ENCODE data around the gene CACNG4.

The CACNG4 gene

GRCh38 chr17:67066717-67067116 lies 102.2 kb downstream of the CACNG4 start:
- DNase-seq (ENCODE audit: low spot score) = no peak

DNA sequence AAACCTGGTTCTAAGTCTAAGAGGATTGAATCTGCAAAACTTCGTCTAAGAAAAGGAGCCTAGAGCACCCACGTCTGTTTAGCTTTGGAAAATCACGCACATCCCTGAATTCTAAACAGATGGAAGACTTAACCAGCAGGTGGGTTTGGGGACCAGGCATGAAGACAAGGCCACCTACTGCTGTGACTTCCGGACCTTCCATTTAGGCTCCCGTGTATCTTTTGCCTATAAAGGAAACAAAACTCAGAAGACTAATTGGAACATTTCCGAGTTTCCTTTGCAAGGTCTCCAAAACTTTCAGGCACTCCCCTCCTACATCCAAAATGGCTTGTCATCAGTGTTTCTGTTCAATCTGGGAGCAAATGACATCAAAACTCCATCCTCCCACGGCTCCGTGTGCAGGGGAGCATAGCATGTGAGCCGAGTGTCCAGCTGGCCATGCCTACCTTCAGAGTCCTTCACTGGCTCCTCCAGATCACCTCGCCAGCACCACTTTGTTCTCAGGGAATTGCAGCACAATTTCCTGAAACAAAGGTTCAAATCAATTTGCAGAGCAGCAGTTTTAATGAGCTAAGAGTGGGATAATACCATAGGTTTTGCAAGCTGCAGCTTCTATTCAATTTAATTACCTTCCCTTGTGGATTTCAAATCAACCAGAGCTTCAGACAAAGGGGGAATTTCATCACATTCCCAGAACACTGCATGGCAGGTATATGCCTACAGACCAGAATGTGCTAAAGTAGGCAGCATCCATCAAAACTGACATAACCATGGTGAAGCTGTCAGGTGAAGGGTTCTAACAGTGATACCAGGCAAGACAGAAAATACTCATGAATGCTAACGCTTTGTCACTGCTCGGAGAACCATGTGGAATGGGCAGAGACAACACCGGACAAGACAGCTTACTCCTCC lies 103.3 kb downstream of the CACNG4 start:
- no peak for DNase-seq (ENCODE audit: low spot score)

DNA sequence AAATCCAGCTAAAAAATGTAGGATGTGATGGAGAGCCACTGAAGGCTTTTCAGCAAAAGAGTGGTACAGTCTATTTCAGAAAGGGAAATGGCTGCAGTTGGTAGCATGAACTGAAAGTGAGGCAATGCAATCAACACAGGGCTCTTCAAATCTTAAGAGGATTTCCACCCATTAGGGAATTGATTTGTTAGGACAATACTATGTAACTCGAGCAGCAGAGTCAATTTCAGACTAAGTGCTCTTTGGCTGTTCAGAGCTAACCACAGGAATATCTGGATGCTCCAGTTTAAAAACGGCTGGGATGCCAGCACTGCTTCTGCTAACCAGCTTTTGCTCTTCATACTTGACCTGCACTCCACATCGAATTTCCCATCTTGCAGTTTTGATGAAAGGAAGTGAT lies 104.5 kb downstream of the CACNG4 start:
- DNase-seq (ENCODE audit: low spot score) = no peak

DNA sequence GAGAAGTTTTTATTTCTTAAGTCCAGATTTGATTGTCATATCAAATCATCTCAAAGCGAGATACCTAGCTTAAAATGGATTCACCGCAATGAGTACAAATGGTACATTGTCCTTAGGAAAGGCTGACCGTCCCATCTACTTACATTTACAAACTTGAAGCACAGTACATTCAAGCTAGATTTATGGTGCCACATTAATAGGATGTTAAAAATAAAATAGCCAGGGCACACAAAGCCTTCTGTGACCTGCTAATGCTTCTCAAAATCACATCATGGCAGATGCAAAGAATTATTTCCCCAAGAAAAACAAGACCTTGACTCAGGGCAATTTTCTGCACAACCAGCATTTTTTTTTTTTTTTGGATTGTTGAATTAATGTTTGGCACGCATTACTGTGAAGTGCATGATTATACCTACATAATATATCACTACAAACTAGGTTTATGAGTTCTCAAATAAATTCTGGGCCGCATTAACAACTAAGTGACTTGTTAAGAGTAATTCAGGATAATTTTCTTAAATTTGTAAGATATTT lies 105.2 kb downstream of the CACNG4 start:
- no peak for DNase-seq (ENCODE audit: low spot score)

DNA sequence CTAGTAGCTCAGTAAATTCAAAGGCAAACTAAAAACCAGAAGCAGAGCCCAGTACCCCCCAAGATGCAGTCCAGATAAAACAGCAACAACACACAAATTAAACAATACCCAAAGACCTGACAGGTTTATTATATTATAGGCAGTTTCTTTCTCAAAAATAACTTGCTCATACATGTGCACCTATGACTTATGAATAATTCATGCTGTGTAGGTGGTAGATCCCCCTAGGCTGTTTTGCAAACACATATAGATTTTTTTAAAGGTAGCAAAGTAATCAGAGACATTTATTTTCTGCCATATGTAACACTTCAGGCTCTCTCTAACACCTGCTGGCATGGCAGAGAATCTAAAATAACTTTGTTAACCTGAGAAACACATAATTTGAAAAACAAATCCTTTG lies 107.1 kb downstream of the CACNG4 start:
- DNase-seq (ENCODE audit: low spot score) = no peak

DNA sequence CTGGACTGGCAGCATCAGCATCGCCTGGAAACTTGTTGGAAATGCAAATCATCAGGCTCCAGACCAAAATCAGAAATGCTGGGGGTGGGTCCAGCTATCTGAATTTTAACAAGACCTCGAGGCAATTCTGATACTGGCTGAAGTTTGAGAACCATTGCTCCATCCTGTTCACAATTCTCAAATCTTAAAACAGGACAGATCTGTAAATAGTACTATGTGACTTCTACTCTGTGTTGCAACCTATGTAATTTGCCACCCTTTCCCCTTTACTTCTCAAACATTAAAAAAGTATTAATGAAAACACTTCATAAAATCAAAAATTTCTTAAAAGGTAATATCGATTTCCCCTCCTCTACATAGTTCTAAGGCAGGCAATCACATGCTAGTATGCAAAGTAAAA lies 108.4 kb downstream of the CACNG4 start:
- DNase-seq (ENCODE audit: low spot score) = no peak

DNA sequence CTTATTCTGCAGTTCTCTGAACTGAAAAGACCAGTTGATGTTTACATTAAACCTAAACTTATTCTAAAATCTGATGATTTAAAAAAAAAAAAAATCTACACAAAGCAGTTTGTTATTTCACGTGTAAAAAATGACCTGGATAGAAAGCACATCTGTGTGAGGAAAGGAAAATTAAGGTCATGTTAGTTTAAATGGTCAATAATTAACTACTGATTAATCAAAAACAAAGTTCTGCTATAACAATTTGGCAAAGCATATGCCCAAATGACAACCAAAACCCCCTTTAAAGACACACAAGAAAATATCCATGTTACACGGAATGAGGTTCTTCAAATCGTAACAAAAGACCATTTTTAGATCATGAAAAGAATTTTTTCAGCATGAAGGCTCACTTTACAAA lies 110.3 kb downstream of the CACNG4 start:
- no peak for DNase-seq (ENCODE audit: low spot score)

GRCh38 chr17:67076290-67076689 lies 111.8 kb downstream of the CACNG4 start:
- DNase-seq (ENCODE audit: low spot score) = no peak

DNA sequence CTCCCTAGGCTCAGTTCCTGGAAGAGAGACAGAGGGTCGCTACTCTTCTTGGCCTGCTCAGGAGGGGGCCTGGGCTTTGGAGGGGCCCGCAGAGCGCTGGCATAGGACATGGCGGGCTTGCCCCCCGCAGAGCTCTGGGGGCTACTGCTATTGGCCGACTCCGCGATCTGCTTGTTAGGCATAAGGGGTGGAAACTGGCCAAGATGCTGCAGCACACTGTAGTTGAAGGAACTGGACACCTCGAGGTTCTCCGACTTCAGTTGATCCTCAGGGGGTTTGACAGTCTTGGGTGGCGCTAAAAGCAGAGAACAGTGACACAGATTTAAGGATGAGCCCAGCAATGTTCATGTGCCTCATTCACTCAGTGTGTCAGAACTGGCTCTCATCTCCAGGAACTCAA lies 113.8 kb downstream of the CACNG4 start:
- no peak for DNase-seq (ENCODE audit: low spot score)

DNA sequence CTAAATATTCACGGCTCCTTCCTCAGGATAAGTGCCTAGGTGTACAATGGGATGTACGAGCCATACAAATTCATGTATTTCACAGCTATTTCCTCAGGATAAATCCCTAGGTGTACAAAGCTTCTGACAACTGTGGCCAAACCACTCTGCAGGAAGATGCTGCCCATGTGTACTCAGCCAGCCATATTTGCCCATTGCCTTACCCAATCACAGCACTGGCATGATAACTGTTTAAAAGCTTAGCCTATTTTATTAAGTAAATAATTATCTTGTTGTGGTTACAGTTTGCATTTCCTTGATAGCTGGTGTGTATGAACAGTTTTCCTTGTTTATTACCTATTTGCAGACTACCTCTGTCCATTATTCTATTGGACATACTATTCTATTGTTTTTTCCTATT lies 115.0 kb downstream of the CACNG4 start:
- DNase-seq (ENCODE audit: low spot score) = no peak

- DNase-seq (ENCODE audit: low spot score) = no peak
Observed at GRCh38 chr17:67080804-67081203, 116.3 kb downstream of the CACNG4 start.

DNA sequence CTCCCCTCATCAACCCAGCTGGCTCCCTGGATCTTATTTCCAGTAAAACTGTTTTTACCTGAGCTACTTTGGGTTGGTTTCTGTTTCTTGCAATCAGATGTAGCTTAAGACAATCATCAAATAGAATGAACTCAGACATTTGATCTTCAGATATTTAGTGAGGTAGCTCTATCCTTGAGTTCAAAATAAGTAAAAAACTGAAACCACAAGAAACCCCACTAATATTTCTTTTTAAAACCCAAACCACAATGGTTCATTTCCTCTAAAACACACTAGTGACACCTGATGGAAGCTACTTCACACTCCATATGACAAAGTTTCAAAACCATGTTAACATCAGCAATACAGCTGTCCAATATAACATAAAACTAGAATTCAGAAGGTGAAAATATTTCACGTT lies 117.6 kb downstream of the CACNG4 start:
- no peak for DNase-seq (ENCODE audit: low spot score)
